ENCODE measurements around the gene ANO9. TPM values are rescaled to one million over a fixed set of nuclear protein-coding genes. Genes with fewer than 3 reads are reported as not detected.

The ANO9 gene
- total and polyA plus RNA-seq, 2 experiments from 2014 or later: 9.0 to 10.2 TPM

GRCh38 chr11:459511-460220, 17.9 kb upstream of the ANO9 start:
- H3K79me2 ChIP-seq (replicated peaks; ENCODE audit: insufficient read depth): peaks cover 56% of the 10 kb centered on the region
- no peak for TF ChIP-seq EZH2phosphoT487 (IDR thresholded peaks at IDR 0.05; ENCODE audit: unreplicated experiment)
- TF ChIP-seq JUNB (IDR thresholded peaks at IDR 0.05; ENCODE audit: unreplicated experiment): no peak
- TF ChIP-seq NANOG (IDR thresholded peaks at IDR 0.05; ENCODE audit: borderline replicate concordance): no peak
- no peak for TF ChIP-seq ETS1 (IDR thresholded peaks at IDR 0.05)
- TF ChIP-seq STAT1 (IDR thresholded peaks at IDR 0.05; ENCODE audit: unreplicated experiment): no peak
- TF ChIP-seq, protein P1, sequence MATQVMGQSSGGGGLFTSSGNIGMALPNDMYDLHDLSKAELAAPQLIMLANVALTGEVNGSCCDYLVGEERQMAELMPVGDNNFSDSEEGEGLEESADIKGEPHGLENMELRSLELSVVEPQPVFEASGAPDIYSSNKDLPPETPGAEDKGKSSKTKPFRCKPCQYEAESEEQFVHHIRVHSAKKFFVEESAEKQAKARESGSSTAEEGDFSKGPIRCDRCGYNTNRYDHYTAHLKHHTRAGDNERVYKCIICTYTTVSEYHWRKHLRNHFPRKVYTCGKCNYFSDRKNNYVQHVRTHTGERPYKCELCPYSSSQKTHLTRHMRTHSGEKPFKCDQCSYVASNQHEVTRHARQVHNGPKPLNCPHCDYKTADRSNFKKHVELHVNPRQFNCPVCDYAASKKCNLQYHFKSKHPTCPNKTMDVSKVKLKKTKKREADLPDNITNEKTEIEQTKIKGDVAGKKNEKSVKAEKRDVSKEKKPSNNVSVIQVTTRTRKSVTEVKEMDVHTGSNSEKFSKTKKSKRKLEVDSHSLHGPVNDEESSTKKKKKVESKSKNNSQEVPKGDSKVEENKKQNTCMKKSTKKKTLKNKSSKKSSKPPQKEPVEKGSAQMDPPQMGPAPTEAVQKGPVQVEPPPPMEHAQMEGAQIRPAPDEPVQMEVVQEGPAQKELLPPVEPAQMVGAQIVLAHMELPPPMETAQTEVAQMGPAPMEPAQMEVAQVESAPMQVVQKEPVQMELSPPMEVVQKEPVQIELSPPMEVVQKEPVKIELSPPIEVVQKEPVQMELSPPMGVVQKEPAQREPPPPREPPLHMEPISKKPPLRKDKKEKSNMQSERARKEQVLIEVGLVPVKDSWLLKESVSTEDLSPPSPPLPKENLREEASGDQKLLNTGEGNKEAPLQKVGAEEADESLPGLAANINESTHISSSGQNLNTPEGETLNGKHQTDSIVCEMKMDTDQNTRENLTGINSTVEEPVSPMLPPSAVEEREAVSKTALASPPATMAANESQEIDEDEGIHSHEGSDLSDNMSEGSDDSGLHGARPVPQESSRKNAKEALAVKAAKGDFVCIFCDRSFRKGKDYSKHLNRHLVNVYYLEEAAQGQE (IDR thresholded peaks at IDR 0.05; ENCODE audit: unreplicated experiment): no peak
- TF ChIP-seq CTCF (conservative IDR thresholded peaks at IDR 0.05; ENCODE audit: low read depth in 2 of 2): no peak

More at GRCh38 chr11:459511-460220, 17.9 kb upstream of the ANO9 start:
- no peaks in the 10 kb centered on the region; the same call in 2 of the 3 replicates for H3K9me3 Mint-ChIP-seq
- H3K27ac Mint-ChIP-seq: no peak overlapping the region
- no peak for DNase-seq (ENCODE audit: low spot score)
- no peak overlapping the region for H3K4me3 Mint-ChIP-seq
- Histone ChIP-seq H3K27me3 (ENCODE audit: insufficient read depth) (no peaks in the 10 kb centered on the region), H4K20me1 (replicated peaks; ENCODE audit: insufficient read depth) (peaks cover 21% of the 10 kb centered on the region), H3K4me2 (no peak overlapping the region), H3K4me3 (no peak overlapping the region), H3F3A (replicated peaks; ENCODE audit: low read depth) (peaks cover 11% of the 10 kb centered on the region), H3K9me2 (ENCODE audit: insufficient read depth) (no peaks in the 10 kb centered on the region), H3K36me3 (ENCODE audit: insufficient read depth) (no peaks in the 10 kb centered on the region), H3K27ac (ENCODE audit: low read depth) (no peak overlapping the region), H2AFZ (no peak overlapping the region), H3K4me1 (ENCODE audit: insufficient read depth) (peaks cover 15% of the 10 kb centered on the region)
- H3K27me3 Mint-ChIP-seq (ENCODE audit: insufficient read depth, low read depth, poor library complexity): peaks cover 4% of the 10 kb centered on the region
- H3K4me1 Mint-ChIP-seq: peaks cover 31% of the 10 kb centered on the region
- no peak for ATAC-seq
- peaks cover 17% of the 10 kb centered on the region for H3K36me3 Mint-ChIP-seq (ENCODE audit: low read depth)
